ENCODE results near the gene NR4A2. TPM values are rescaled to one million over a fixed set of nuclear protein-coding genes. Genes with fewer than 3 reads are reported as not detected.

The NR4A2 gene
- total and polyA plus RNA-seq, 2 donors from 2014 or later: 2.4 to 3.1 TPM

- intact Hi-C loops (cut with DNase I): no loop called here
- TF ChIP-seq, protein P1, sequence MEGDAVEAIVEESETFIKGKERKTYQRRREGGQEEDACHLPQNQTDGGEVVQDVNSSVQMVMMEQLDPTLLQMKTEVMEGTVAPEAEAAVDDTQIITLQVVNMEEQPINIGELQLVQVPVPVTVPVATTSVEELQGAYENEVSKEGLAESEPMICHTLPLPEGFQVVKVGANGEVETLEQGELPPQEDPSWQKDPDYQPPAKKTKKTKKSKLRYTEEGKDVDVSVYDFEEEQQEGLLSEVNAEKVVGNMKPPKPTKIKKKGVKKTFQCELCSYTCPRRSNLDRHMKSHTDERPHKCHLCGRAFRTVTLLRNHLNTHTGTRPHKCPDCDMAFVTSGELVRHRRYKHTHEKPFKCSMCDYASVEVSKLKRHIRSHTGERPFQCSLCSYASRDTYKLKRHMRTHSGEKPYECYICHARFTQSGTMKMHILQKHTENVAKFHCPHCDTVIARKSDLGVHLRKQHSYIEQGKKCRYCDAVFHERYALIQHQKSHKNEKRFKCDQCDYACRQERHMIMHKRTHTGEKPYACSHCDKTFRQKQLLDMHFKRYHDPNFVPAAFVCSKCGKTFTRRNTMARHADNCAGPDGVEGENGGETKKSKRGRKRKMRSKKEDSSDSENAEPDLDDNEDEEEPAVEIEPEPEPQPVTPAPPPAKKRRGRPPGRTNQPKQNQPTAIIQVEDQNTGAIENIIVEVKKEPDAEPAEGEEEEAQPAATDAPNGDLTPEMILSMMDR (IDR thresholded peaks at IDR 0.05; ENCODE audit: borderline replicate concordance, extremely low read depth, insufficient read depth): no peak
- Histone ChIP-seq H3K36me3 (ENCODE audit: control insufficient read depth in 2 of 3, insufficient read depth in 3 of 3, low read length in 3 of 3) (no peaks in the 10 kb centered on the region), H3K9me3 (ENCODE audit: control insufficient read depth in 2 of 3, insufficient read depth in 1 of 3, low read length in 3 of 3) (no peaks in the 10 kb centered on the region), H3K9ac (ENCODE audit: low read length in 3 of 3) (no peak overlapping the region), H3K27me3 (ENCODE audit: control insufficient read depth, insufficient read depth, low read length) (peaks cover 12% of the 10 kb centered on the region), H3K27ac (ENCODE audit: low read depth in 2 of 2, low read length in 2 of 2) (no peak overlapping the region), H3K4me3 (ENCODE audit: low read length in 3 of 3) (no peak overlapping the region), H3K4me1 (ENCODE audit: control insufficient read depth in 2 of 3, insufficient read depth in 2 of 3, low read depth in 1 of 3, low read length in 3 of 3) (no peaks in the 10 kb centered on the region)
- DNase-seq (no peak), FAIRE-seq (no peak)
These were observed 20.5 kb downstream of the NR4A2 start for GRCh38 chr2:156311976-156312375.

DNA sequence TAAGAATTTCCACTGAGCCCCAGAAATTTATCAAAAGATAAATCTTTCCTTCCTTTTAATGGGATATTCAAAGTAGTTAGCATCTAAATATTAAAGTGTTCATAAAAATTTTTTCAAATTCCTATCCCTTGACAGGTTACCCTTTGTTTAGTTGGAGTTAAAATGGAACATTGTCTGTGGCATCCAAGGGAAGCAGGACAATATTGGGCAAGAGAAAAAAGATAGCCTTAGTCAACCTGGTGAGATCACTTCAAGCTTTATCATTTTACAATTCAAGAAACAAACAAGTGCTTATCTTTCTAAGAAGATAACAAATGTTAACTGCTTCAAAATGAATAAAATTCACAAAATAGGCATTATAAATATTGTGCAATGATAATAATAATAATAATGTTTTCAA, 21.7 kb downstream of the NR4A2 start:
- Histone ChIP-seq H3K9me3 (ENCODE audit: control insufficient read depth in 2 of 3, insufficient read depth in 1 of 3, low read length in 3 of 3) (no peaks in the 10 kb centered on the region), H3K36me3 (ENCODE audit: control insufficient read depth in 2 of 3, insufficient read depth in 3 of 3, low read length in 3 of 3) (no peaks in the 10 kb centered on the region), H3K4me3 (ENCODE audit: low read length in 3 of 3) (no peak overlapping the region), H3K4me1 (ENCODE audit: control insufficient read depth in 2 of 3, insufficient read depth in 2 of 3, low read depth in 1 of 3, low read length in 3 of 3) (no peaks in the 10 kb centered on the region), H3K9ac (ENCODE audit: low read length in 3 of 3) (no peak overlapping the region), H3K27ac (ENCODE audit: low read depth in 2 of 2, low read length in 2 of 2) (no peak overlapping the region), H3K27me3 (ENCODE audit: control insufficient read depth, insufficient read depth, low read length) (peaks cover 8% of the 10 kb centered on the region)
- FAIRE-seq (no peak), DNase-seq (no peak)
- intact Hi-C loops (cut with DNase I): no loop called here
- TF ChIP-seq, protein P1 (IDR thresholded peaks at IDR 0.05; ENCODE audit: borderline replicate concordance, extremely low read depth, insufficient read depth): no peak

GRCh38 chr2:156309917-156310316, 22.6 kb downstream of the NR4A2 start:
- H3K9ac ChIP-seq (ENCODE audit: low read length in 3 of 3): no peak overlapping the region
- no peaks in the 10 kb centered on the region for H3K9me3 ChIP-seq (ENCODE audit: control insufficient read depth in 2 of 3, insufficient read depth in 1 of 3, low read length in 3 of 3)
- no peaks in the 10 kb centered on the region for H3K36me3 ChIP-seq (ENCODE audit: control insufficient read depth in 2 of 3, insufficient read depth in 3 of 3, low read length in 3 of 3)
- H3K4me1 ChIP-seq (ENCODE audit: control insufficient read depth in 2 of 3, insufficient read depth in 2 of 3, low read depth in 1 of 3, low read length in 3 of 3): no peaks in the 10 kb centered on the region
- intact Hi-C loops (cut with DNase I): no loop called here
- H3K4me3 ChIP-seq (ENCODE audit: low read length in 3 of 3): no peak overlapping the region
- no peak overlapping the region for H3K27ac ChIP-seq (ENCODE audit: low read depth in 2 of 2, low read length in 2 of 2)
- peaks cover 7% of the 10 kb centered on the region for H3K27me3 ChIP-seq (ENCODE audit: control insufficient read depth, insufficient read depth, low read length)
- TF ChIP-seq, protein P1 (IDR thresholded peaks at IDR 0.05; ENCODE audit: borderline replicate concordance, extremely low read depth, insufficient read depth): no peak
- DNase-seq (no peak), FAIRE-seq (no peak)

DNA sequence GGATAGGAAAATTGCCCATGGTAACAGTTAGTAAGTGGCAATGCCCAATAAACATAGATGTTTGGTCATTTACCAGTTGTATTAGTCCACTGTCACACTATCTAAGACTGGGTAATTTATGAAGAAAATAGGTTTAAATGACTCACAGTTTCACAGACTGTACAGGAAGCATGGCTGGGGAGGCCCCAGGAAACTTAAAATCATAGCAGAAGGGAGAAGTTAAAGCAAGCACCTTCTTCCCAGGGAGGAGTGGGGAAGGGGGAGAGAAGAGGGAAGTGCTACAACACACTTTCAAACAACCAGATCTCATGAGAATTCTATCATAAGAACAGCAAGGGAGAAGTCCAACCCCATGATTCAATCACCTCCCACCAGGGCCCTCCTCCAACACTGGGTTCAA, 23.4 kb downstream of the NR4A2 start:
- no peaks in the 10 kb centered on the region for H3K4me1 ChIP-seq (ENCODE audit: control insufficient read depth in 2 of 3, insufficient read depth in 2 of 3, low read depth in 1 of 3, low read length in 3 of 3)
- H3K4me3 ChIP-seq (ENCODE audit: low read length in 3 of 3): no peak overlapping the region
- DNase-seq: no peak
- peaks cover 4% of the 10 kb centered on the region for H3K27me3 ChIP-seq (ENCODE audit: control insufficient read depth, insufficient read depth, low read length)
- H3K27ac ChIP-seq (ENCODE audit: low read depth in 2 of 2, low read length in 2 of 2): no peak overlapping the region
- no peaks in the 10 kb centered on the region for H3K9me3 ChIP-seq (ENCODE audit: control insufficient read depth in 2 of 3, insufficient read depth in 1 of 3, low read length in 3 of 3)
- FAIRE-seq: no peak
- no peak overlapping the region for H3K9ac ChIP-seq (ENCODE audit: low read length in 3 of 3)
- TF ChIP-seq, protein P1 (IDR thresholded peaks at IDR 0.05; ENCODE audit: borderline replicate concordance, extremely low read depth, insufficient read depth): no peak
- intact Hi-C loops (cut with DNase I): no loop called here
- H3K36me3 ChIP-seq (ENCODE audit: control insufficient read depth in 2 of 3, insufficient read depth in 3 of 3, low read length in 3 of 3): no peaks in the 10 kb centered on the region
